K562 (cell line): ENCODE results near the gene NDFIP2. TPM values are rescaled to one million over a fixed set of nuclear protein-coding genes. Genes with fewer than 3 reads are reported as not detected.

Source experiments
- ARNT ChIP-seq, 2 experiments: fragments of 450-650 bp; IDR thresholded peaks; 2 replicates each; pipeline ENCODE4 v1.6.1; 2016; ENCODE audit warnings: mild to moderate bottlenecking in 1 of 2
- CREM ChIP-seq: IDR thresholded peaks from 2 replicates; pipeline ENCODE4 v1.6.1; 2014; ENCODE audit warnings: antibody characterized with exemption, low read depth
- E2F3 ChIP-seq: fragments of 250-450 bp; sonication (Bioruptor Pico); IDR thresholded peaks from 2 replicates; pipeline ENCODE4 v1.4.0; 2020; ENCODE audit warnings: mild to moderate bottlenecking
- EGR1 ChIP-seq: fragments of 450-650 bp; conservative IDR thresholded peaks from 2 replicates; pipeline ENCODE4 v1.6.1; 2017; ENCODE audit warnings: mild to moderate bottlenecking
- EP400 ChIP-seq: fragments of 450-650 bp; IDR thresholded peaks from 2 replicates; pipeline ENCODE4 v1.6.1; 2017; ENCODE audit warnings: antibody characterized with exemption, mild to moderate bottlenecking, moderate library complexity
- ETV1 ChIP-seq: fragments of 450-650 bp; conservative IDR thresholded peaks from 2 replicates; pipeline ENCODE4 v1.6.1; 2016; ENCODE audit warnings: missing genetic modification characterization, control low read depth, low read depth, missing compliant biosample characterization
- IRF2 ChIP-seq: sonication (generic); formaldehyde crosslinking; IDR thresholded peaks from 2 replicates; pipeline ENCODE4 v1.8.1; 2022; ENCODE audit warnings: mild to moderate bottlenecking, missing genetic modification reagents
- KDM2B ChIP-seq: fragments of 250-450 bp; sonication (Bioruptor Pico); IDR thresholded peaks from 2 replicates; pipeline ENCODE4 v1.8.0; 2021; ENCODE audit warnings: mild to moderate bottlenecking, moderate library complexity
- MAFG ChIP-seq: fragments of 450-650 bp; conservative IDR thresholded peaks from 2 replicates; pipeline ENCODE4 v1.6.1; 2016; ENCODE audit warnings: missing genetic modification characterization, missing compliant biosample characterization
- MAFK ChIP-seq: IDR thresholded peaks from 2 replicates; pipeline ENCODE4 v1.6.1; 2011; ENCODE audit warnings: low read length, improper control_type of control experiment
- MCM2 ChIP-seq: fragments of 450-650 bp; IDR thresholded peaks from 2 replicates; pipeline ENCODE4 v1.6.1; 2017; ENCODE audit warnings: low read depth, mild to moderate bottlenecking
- MEIS2 ChIP-seq: fragments of 450-650 bp; IDR thresholded peaks from 2 replicates; pipeline ENCODE4 v1.6.1; 2014; ENCODE audit warnings: mild to moderate bottlenecking; ENCODE audit not compliant: partially characterized antibody
- MIER1 ChIP-seq: fragments of 450-650 bp; IDR thresholded peaks from 2 replicates; pipeline ENCODE4 v1.6.1; 2016; ENCODE audit warnings: antibody characterized with exemption, mild to moderate bottlenecking, low read depth
- NFE2 ChIP-seq: IDR thresholded peaks from 2 replicates; pipeline ENCODE4 v1.6.1; 2014; ENCODE audit warnings: antibody characterized with exemption, low read depth
- PCBP1 ChIP-seq: fragments of 200-400 bp; formaldehyde crosslinking; IDR thresholded peaks from 2 replicates; pipeline ENCODE4 v1.6.1; 2018; ENCODE audit warnings: mild to moderate bottlenecking, low read depth, low read length; ENCODE audit not compliant: poor library complexity, severe bottlenecking
- PYGO2 ChIP-seq: fragments of 450-650 bp; IDR thresholded peaks from 2 replicates; pipeline ENCODE4 v1.6.1; 2016; ENCODE audit warnings: mild to moderate bottlenecking, missing genetic modification characterization, moderate library complexity, missing compliant biosample characterization
- RFX1 ChIP-seq: fragments of 450-650 bp; IDR thresholded peaks from 2 replicates; pipeline ENCODE4 v1.6.1; 2016; ENCODE audit warnings: mild to moderate bottlenecking, moderate library complexity
- RNF2 ChIP-seq: sonication (generic); IDR thresholded peaks from 2 replicates; pipeline ENCODE4 v1.6.1; 2016
- TCFL5 ChIP-seq: fragments of 250-450 bp; sonication (Bioruptor Pico); conservative IDR thresholded peaks from 2 replicates; pipeline ENCODE4 v1.6.1; 2021; ENCODE audit warnings: mild to moderate bottlenecking, moderate library complexity, matching md5 sums
- TFAM ChIP-seq: fragments of 250-450 bp; sonication (Bioruptor Pico); conservative IDR thresholded peaks from 2 replicates; pipeline ENCODE4 v1.5.0; 2021; ENCODE audit warnings: mild to moderate bottlenecking, moderate library complexity
- THRAP3 ChIP-seq: fragments of 450-650 bp; IDR thresholded peaks from 2 replicates; pipeline ENCODE4 v1.6.1; 2016; ENCODE audit warnings: mild to moderate bottlenecking, inconsistent platforms, borderline replicate concordance
- ZNF174 ChIP-seq: fragments of 250-450 bp; sonication (Bioruptor Pico); IDR thresholded peaks from 2 replicates; pipeline ENCODE4 v1.4.0; 2020; ENCODE audit warnings: mild to moderate bottlenecking
- ZNF217 ChIP-seq: sonication (generic); formaldehyde crosslinking; IDR thresholded peaks from 2 replicates; pipeline ENCODE4 v1.8.0; 2022; ENCODE audit warnings: mild to moderate bottlenecking, missing genetic modification reagents
- ZNF551 ChIP-seq: fragments of 250-450 bp; sonication (Bioruptor Pico); IDR thresholded peaks from 2 replicates; pipeline ENCODE4 v1.5.0; 2021; ENCODE audit warnings: mild to moderate bottlenecking, moderate library complexity
- ZNF707 ChIP-seq: fragments of 250-450 bp; sonication (Bioruptor Pico); conservative IDR thresholded peaks from 2 replicates; pipeline ENCODE4 v1.8.0; 2022; ENCODE audit warnings: inconsistent platforms, mild to moderate bottlenecking, moderate library complexity
- polyA plus RNA-seq, 8 experiments: library from polyadenylated mRNA; depleted of rRNA in 4 of 8; stranded (reverse) in 5 of 8; unstranded in 3 of 8; fragments of >200 nt; fragmentation: Nextera tagmentation in 2 of 8; fragmentation: Illumina TruSeq in 1 of 8; extraction: Ambion mirVana in 2 of 8; extraction: Trizol in 1 of 8; gene quantifications; 2 replicates each; pipeline versions ENCODE4 v1.2.1 to v1.2.3, GENCODE V29; 2011 to 2014; ENCODE audit warnings: inconsistent platforms in 1 of 8, missing spikeins in 1 of 8
- total RNA-seq, 7 experiments: library from RNA; depleted of rRNA in 6 of 7; stranded (reverse); fragments of >200 nt in 6 of 7; fragmentation: Illumina TruSeq in 2 of 7; extraction: Trizol in 2 of 7; gene quantifications; 2 replicates each; pipeline versions ENCODE4 v1.2.1 to v1.2.3, GENCODE V29; 2011 to 2021; ENCODE audit warnings: low replicate concordance in 1 of 7
- TF ChIP-seq, protein P1 (sequence below): sonication (generic); formaldehyde crosslinking; IDR thresholded peaks from 2 replicates; pipeline ENCODE4 v1.9.0; 2022; ENCODE audit warnings: mild to moderate bottlenecking, missing genetic modification reagents
- TF ChIP-seq, protein P2 (sequence below): sonication (generic); formaldehyde crosslinking; IDR thresholded peaks from 2 replicates; pipeline ENCODE4 v1.9.0; 2022; ENCODE audit warnings: mild to moderate bottlenecking, missing genetic modification reagents
- TF ChIP-seq, protein P3 (sequence below): fragments of 200-800 bp; sonication (Bioruptor generic); IDR thresholded peaks from 2 replicates; pipeline ENCODE4 v1.6.1; 2017; ENCODE audit warnings: missing genetic modification characterization, missing compliant biosample characterization
- TF ChIP-seq, protein P4 (sequence below): sonication (generic); formaldehyde crosslinking; IDR thresholded peaks from 2 replicates; pipeline ENCODE4 v1.5.0; 2020; ENCODE audit warnings: missing genetic modification reagents
- TF ChIP-seq, protein P5 (sequence below): fragments of 450-650 bp; formaldehyde crosslinking; IDR thresholded peaks from 2 replicates; pipeline ENCODE4 v1.4.0; 2020; ENCODE audit warnings: mild to moderate bottlenecking, moderate library complexity

NDFIP2 gene
- total and polyA plus RNA-seq, 9 of the 15 experiments (the other 6 are each of a cell fraction or from before 2014, with no cell fraction given): 13.4 to 54.4 (median 27.8) TPM

DNA sequence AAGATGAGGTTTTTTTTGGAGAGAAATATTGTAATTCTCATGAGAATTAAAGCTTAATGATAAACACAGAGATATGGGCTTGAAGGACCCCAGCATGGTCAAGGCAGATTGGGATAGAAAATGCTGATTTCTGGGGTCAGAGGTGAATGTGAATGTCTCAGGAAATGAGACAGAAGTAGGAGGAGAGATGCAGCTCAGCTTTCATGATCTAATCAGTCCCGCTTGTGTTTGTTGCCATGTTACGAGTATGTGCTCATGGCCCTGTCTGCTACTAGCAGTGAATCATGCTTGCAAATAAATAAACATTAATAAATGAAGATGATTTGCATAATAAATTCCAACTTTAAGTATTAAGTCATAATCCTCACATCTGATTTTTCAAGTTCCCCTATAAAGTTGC, 23.0 kb upstream of the NDFIP2 start (continued):
- TF ChIP-seq, protein P1, sequence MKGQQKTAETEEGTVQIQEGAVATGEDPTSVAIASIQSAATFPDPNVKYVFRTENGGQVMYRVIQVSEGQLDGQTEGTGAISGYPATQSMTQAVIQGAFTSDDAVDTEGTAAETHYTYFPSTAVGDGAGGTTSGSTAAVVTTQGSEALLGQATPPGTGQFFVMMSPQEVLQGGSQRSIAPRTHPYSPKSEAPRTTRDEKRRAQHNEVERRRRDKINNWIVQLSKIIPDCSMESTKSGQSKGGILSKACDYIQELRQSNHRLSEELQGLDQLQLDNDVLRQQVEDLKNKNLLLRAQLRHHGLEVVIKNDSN (CRISPR knock-in tag): no peak
- TF ChIP-seq NFE2 (no peak), MIER1 (no peak), ETV1 (no peak; the same call in 1 of the 2 replicates), RFX1 (peak; percentile 71), MCM2 (no peak), MAFK (no peak), MEIS2 (peak; percentile 49), TCFL5 (CRISPR knock-in tag) (no peak), IRF2 (no peak), CREM (peak; percentile 52; the same call in 1 of the 2 replicates), RNF2 (no peak), ZNF551 (CRISPR knock-in tag) (no peak), EP400 (no peak), THRAP3 (no peak), TFAM (CRISPR knock-in tag) (no peak), PYGO2 (no peak), ZNF174 (CRISPR knock-in tag) (no peak), ZNF707 (no peak), ARNT (IDR thresholded peaks at IDR 0.05) (no peak), EGR1 (no peak), E2F3 (CRISPR knock-in tag) (no peak), MAFG (no peak), KDM2B (no peak), PCBP1 (no peak), ZNF217 (CRISPR knock-in tag) (no peak)
- TF ChIP-seq, protein P2, sequence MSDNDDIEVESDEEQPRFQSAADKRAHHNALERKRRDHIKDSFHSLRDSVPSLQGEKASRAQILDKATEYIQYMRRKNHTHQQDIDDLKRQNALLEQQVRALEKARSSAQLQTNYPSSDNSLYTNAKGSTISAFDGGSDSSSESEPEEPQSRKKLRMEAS (CRISPR knock-in tag): no peak
- TF ChIP-seq, protein P3, sequence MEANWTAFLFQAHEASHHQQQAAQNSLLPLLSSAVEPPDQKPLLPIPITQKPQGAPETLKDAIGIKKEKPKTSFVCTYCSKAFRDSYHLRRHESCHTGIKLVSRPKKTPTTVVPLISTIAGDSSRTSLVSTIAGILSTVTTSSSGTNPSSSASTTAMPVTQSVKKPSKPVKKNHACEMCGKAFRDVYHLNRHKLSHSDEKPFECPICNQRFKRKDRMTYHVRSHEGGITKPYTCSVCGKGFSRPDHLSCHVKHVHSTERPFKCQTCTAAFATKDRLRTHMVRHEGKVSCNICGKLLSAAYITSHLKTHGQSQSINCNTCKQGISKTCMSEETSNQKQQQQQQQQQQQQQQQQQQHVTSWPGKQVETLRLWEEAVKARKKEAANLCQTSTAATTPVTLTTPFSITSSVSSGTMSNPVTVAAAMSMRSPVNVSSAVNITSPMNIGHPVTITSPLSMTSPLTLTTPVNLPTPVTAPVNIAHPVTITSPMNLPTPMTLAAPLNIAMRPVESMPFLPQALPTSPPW (CRISPR knock-in tag): no peak
- TF ChIP-seq, protein P4, sequence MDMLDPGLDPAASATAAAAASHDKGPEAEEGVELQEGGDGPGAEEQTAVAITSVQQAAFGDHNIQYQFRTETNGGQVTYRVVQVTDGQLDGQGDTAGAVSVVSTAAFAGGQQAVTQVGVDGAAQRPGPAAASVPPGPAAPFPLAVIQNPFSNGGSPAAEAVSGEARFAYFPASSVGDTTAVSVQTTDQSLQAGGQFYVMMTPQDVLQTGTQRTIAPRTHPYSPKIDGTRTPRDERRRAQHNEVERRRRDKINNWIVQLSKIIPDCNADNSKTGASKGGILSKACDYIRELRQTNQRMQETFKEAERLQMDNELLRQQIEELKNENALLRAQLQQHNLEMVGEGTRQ (CRISPR knock-in tag): no peak
- TF ChIP-seq, protein P5, sequence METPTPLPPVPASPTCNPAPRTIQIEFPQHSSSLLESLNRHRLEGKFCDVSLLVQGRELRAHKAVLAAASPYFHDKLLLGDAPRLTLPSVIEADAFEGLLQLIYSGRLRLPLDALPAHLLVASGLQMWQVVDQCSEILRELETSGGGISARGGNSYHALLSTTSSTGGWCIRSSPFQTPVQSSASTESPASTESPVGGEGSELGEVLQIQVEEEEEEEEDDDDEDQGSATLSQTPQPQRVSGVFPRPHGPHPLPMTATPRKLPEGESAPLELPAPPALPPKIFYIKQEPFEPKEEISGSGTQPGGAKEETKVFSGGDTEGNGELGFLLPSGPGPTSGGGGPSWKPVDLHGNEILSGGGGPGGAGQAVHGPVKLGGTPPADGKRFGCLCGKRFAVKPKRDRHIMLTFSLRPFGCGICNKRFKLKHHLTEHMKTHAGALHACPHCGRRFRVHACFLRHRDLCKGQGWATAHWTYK: no peak
